Measurements from ENCODE around the gene KIF6. TPM values are rescaled to one million over a fixed set of nuclear protein-coding genes. Genes with fewer than 3 reads are reported as not detected.

KIF6 gene
- total RNA-seq, 4 donors from 2014 or later, result 0.14 to 46.6 (median 0.48) TPM; not detected in 1

GRCh38 chr6:39494998-39495397 is 230.2 kb downstream of the KIF6 start:
- TF ChIP-seq POLR2A (IDR thresholded peaks at IDR 0.05) (no peak), CTCF (IDR thresholded peaks at IDR 0.05) (no peak), EP300 (IDR thresholded peaks at IDR 0.05; ENCODE audit: low read depth) (no peak), POLR2AphosphoS5 (IDR thresholded peaks at IDR 0.05) (no peak)
- Histone ChIP-seq H3K36me3 (no peaks in the 10 kb centered on the region), H3K4me3 (no peak overlapping the region), H3K27me3 (no peaks in the 10 kb centered on the region), H3K9me3 (no peaks in the 10 kb centered on the region), H3K4me1 (peaks cover 0 to 31% (median 8%) of the 10 kb centered on the region in 4 donors), H3K27ac (no peak overlapping the region)
- DNase-seq, result no peak
- intact Hi-C loops (cut with DNase I; ENCODE audit: low total_unique reads) (no loop called here), in situ Hi-C loops (cut with MboI; ENCODE audit: low pct_ligation_motif_present in 1 of 4, low pct_unique_long_range_greater_than_20kb in 1 of 4, low sequenced_read_pairs in 3 of 4) (no loop called here)
- WGBS, 2 donors (ENCODE audit: low coverage in 1 of 2), result 40 to 86% methylated on average over 1 to 7 of the region's 7 CpGs

GRCh38 chr6:39493777-39494176 is 231.4 kb downstream of the KIF6 start:
- no peak for DNase-seq
- Histone ChIP-seq H3K9me3 (no peaks in the 10 kb centered on the region), H3K4me3 (no peak overlapping the region), H3K27ac (peak overlapping the region; percentile 20 to 39 (median 29)), H3K27me3 (no peaks in the 10 kb centered on the region), H3K36me3 (no peaks in the 10 kb centered on the region), H3K4me1 (peaks cover 0 to 31% (median 8%) of the 10 kb centered on the region in 4 donors)
- intact Hi-C loops (cut with DNase I; ENCODE audit: low total_unique reads), result no loop called here
- in situ Hi-C loops (cut with MboI; ENCODE audit: low pct_ligation_motif_present in 1 of 4, low pct_unique_long_range_greater_than_20kb in 1 of 4, low sequenced_read_pairs in 3 of 4), result no loop called here
- TF ChIP-seq EP300 (IDR thresholded peaks at IDR 0.05; ENCODE audit: low read depth), result no peak
- TF ChIP-seq POLR2AphosphoS5 (IDR thresholded peaks at IDR 0.05), result peak in 1 of 3 donors; percentile 29

DNA sequence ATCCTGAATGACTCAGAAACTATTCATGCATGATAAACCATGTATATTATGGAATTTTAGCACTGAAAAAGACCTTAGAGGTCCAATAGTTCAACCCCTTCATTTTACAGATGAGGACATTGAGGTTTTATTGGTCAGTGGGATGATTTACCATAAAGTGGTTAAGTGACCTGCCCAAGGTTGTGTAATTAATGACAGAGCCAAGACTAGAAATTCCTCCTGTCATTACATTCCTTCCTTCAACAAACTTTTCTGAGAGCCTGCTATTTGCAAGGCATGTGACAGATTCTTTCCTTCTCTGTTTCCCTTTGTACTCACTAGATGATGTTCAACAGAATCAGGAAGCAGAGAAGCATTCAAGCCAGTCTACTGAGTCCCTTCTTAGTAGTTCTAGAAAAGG is 232.0 kb downstream of the KIF6 start:
- Histone ChIP-seq H3K27me3 (no peaks in the 10 kb centered on the region), H3K4me1 (peaks cover 0 to 36% (median 10%) of the 10 kb centered on the region in 4 donors), H3K4me3 (no peak overlapping the region), H3K9me3 (no peaks in the 10 kb centered on the region), H3K36me3 (no peaks in the 10 kb centered on the region), H3K27ac (peak overlapping the region; percentile 20 to 39 (median 29))
- intact Hi-C loops (cut with DNase I; ENCODE audit: low total_unique reads) (no loop called here), in situ Hi-C loops (cut with MboI; ENCODE audit: low pct_ligation_motif_present in 1 of 4, low pct_unique_long_range_greater_than_20kb in 1 of 4, low sequenced_read_pairs in 3 of 4) (no loop called here)
- no peak for DNase-seq
- TF ChIP-seq EP300 (IDR thresholded peaks at IDR 0.05; ENCODE audit: low read depth) (no peak), POLR2A (IDR thresholded peaks at IDR 0.05) (no peak), CTCF (IDR thresholded peaks at IDR 0.05) (no peak), POLR2AphosphoS5 (IDR thresholded peaks at IDR 0.05) (no peak)

DNA sequence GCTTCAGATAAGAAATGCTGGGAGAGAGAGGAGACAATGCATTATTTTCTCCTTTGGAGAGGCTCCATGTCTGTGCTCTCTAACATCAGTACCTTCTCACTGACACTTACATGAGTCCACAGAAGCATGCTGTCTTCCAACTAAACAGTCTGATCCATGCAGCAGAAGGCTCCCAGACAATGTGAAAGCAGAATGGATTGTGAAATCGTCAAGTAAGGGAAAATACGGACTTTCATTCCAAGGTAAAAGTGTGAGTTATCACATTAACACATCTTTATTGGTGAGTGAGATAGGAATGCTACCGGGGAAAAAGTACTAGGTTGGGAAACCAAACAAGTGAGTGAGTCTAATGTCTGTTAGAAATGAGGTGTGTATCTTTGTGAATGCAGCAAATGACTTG is 235.1 kb downstream of the KIF6 start:
- H3K9me3 ChIP-seq, result no peaks in the 10 kb centered on the region
- in situ Hi-C loops (cut with MboI; ENCODE audit: low pct_ligation_motif_present in 1 of 4, low pct_unique_long_range_greater_than_20kb in 1 of 4, low sequenced_read_pairs in 3 of 4), result no loop called here
- no peak overlapping the region for H3K27ac ChIP-seq
- intact Hi-C loops (cut with DNase I; ENCODE audit: low total_unique reads), result no loop called here
- H3K4me3 ChIP-seq, result no peak overlapping the region
- no peaks in the 10 kb centered on the region for H3K27me3 ChIP-seq
- DNase-seq, result no peak
- H3K4me1 ChIP-seq, result peaks cover 0 to 40% (median 8%) of the 10 kb centered on the region in 4 donors
- TF ChIP-seq POLR2A (IDR thresholded peaks at IDR 0.05) (no peak), POLR2AphosphoS5 (IDR thresholded peaks at IDR 0.05) (peak in 1 of 3 donors; percentile 23), CTCF (IDR thresholded peaks at IDR 0.05) (no peak)
- 53 to 68% methylated on average over 3 of the region's 3 CpGs for WGBS, 2 donors (ENCODE audit: low coverage in 1 of 2)
- H3K36me3 ChIP-seq, result no peaks in the 10 kb centered on the region

- intact Hi-C loops (cut with DNase I; ENCODE audit: low total_unique reads), result no loop called here
- Histone ChIP-seq H3K9me3 (no peaks in the 10 kb centered on the region), H3K4me3 (no peak overlapping the region), H3K27ac (no peak overlapping the region), H3K36me3 (no peaks in the 10 kb centered on the region), H3K27me3 (no peaks in the 10 kb centered on the region), H3K4me1 (peaks cover 0 to 32% (median 6%) of the 10 kb centered on the region in 4 donors)
- TF ChIP-seq POLR2AphosphoS5 (IDR thresholded peaks at IDR 0.05) (no peak), CTCF (IDR thresholded peaks at IDR 0.05) (no peak), POLR2A (IDR thresholded peaks at IDR 0.05) (no peak), EP300 (IDR thresholded peaks at IDR 0.05; ENCODE audit: low read depth) (no peak)
- 20 to 38% methylated on average over 1 of the region's 1 CpG for WGBS, 2 donors (ENCODE audit: low coverage in 1 of 2)
- no peak for DNase-seq
- in situ Hi-C loops (cut with MboI; ENCODE audit: low pct_ligation_motif_present in 1 of 4, low pct_unique_long_range_greater_than_20kb in 1 of 4, low sequenced_read_pairs in 3 of 4), result no loop called here
Observed at GRCh38 chr6:39488255-39488879, 236.8 kb downstream of the KIF6 start.
